Measurements from ENCODE around the gene C3orf33. TPM values are rescaled to one million over a fixed set of nuclear protein-coding genes. Genes with fewer than 3 reads are reported as not detected.

Gene C3orf33
- total and polyA plus RNA-seq, 11 donors: 2.9 to 8.8 (median 5.1) TPM

DNA sequence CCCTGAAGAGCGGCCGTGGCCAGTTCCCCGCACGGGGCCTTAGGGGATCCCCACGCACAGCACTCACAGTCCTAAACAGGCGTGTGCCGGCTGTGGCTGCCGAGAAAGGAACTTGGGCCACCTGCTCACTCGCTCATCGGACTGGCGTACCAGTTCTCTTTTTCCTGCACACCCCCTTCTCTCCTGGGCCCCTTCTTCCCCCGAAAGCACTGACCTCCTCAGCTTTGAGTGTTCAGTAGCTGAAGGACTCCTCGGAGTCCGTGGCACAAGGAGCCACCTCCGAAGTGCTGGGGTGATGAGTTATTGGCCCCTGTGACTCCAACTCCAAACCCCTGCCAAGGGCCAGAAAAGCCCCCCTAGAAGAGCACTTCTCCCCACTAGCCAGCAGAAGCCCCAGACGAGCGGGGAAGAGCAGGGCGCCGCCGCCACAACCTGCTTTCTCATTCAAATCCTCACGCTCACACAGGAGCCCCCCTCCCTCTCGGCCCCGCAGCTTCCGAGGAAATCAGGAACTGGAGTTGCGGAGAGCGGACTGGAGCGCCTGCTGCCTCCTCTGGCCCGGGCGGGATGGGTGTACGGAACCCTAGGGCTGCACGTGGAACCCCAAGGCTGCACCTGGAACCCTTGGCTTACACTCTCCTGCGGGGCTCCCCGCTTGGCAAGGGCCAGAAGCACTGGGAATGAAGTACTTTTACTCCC is 61.3 kb downstream of the C3orf33 start, which contains the start of gene PLCH1:
Gene PLCH1, minus strand, starts transcription at position 446 of the 699 bp plus-strand sequence. CDS start 40,847 bp downstream, outside the sequence.
- H3K4me3 ChIP-seq: peak within 1 kb of the TSS; percentile 37 to 77 (median 62)
- DNase-seq (peak; percentile 47 to 72 (median 53)), ATAC-seq (peak; percentile 79 to 92 (median 89))
- 1% methylated on average over 16 to 33 of the region's 33 CpGs for WGBS, 4 donors
- no peaks in the 10 kb centered on the region for H3K36me3 ChIP-seq
- no peaks in the 10 kb centered on the region for H3K9me3 ChIP-seq
- no peak for TF ChIP-seq POLR2A (IDR thresholded peaks at IDR 0.05)
- TF ChIP-seq, protein P1, sequence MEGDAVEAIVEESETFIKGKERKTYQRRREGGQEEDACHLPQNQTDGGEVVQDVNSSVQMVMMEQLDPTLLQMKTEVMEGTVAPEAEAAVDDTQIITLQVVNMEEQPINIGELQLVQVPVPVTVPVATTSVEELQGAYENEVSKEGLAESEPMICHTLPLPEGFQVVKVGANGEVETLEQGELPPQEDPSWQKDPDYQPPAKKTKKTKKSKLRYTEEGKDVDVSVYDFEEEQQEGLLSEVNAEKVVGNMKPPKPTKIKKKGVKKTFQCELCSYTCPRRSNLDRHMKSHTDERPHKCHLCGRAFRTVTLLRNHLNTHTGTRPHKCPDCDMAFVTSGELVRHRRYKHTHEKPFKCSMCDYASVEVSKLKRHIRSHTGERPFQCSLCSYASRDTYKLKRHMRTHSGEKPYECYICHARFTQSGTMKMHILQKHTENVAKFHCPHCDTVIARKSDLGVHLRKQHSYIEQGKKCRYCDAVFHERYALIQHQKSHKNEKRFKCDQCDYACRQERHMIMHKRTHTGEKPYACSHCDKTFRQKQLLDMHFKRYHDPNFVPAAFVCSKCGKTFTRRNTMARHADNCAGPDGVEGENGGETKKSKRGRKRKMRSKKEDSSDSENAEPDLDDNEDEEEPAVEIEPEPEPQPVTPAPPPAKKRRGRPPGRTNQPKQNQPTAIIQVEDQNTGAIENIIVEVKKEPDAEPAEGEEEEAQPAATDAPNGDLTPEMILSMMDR (IDR thresholded peaks at IDR 0.05): no peak
- H3K27ac ChIP-seq: no peak within 1 kb of the TSS
- H3K4me1 ChIP-seq: peaks cover 0 to 29% (median 5%) of the 10 kb centered on the region in 12 donors
- intact Hi-C loops (cut with DNase I): loop anchor here in 1 of 10 donors (10.0 kb wide), 1 partner anchor 130 kb away; the partner anchor contains the start of gene GMPS
- peaks cover 5 to 47% (median 16%) of the 10 kb centered on the region in 9 donors for H3K27me3 ChIP-seq

DNA sequence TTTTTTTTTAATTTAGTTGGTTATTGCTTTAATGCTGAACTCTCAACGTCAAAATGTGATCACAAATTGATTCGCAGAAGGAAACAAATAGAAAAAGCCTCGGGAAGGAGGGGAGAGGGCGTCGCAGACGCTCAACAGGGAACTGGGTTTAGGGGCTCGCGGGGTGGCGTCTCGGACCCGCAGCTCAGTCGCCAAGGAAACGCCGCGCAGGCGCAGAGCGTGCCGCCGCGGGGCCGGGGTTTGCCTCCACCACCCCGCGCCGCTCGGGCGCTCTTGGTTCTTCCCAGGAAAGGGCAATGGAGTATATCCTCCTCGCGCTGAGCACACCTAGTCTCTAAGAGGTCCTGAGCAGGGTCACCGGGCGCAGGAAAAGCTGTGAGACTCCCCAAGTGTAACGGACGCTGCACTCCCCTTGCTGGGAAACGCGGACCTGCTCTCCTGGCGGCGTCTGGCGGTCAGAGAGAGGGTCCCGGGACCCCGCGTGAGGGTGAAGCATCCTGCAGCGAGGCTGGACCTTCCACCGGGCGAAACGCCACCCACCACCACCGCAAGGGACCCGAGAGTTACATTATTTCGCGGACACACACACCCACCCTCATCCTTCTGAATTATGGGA is 62.0 kb downstream of the C3orf33 start:
- no peaks in the 10 kb centered on the region for H3K36me3 ChIP-seq
- H3K27me3 ChIP-seq: peaks cover 5 to 47% (median 18%) of the 10 kb centered on the region in 9 donors
- no peak overlapping the region for H3K27ac ChIP-seq
- H3K4me3 ChIP-seq: peak overlapping the region; percentile 37 to 77 (median 62)
- peaks cover 0 to 29% (median 5%) of the 10 kb centered on the region in 12 donors for H3K4me1 ChIP-seq
- 0 to 2% (median 1%) methylated on average over 26 to 48 of the region's 48 CpGs for WGBS, 4 donors
- H3K9me3 ChIP-seq: no peaks in the 10 kb centered on the region
- DNase-seq: peak; percentile 14 to 67 (median 39)
- TF ChIP-seq, protein P1 (IDR thresholded peaks at IDR 0.05): no peak
- TF ChIP-seq POLR2A (IDR thresholded peaks at IDR 0.05): no peak
- ATAC-seq: peak; percentile 40 to 81 (median 72)
- intact Hi-C loops (cut with DNase I): loop anchor here in 1 of 10 donors (10.0 kb wide), 1 partner anchor 131 kb away; the partner anchor contains the start of gene GMPS

DNA sequence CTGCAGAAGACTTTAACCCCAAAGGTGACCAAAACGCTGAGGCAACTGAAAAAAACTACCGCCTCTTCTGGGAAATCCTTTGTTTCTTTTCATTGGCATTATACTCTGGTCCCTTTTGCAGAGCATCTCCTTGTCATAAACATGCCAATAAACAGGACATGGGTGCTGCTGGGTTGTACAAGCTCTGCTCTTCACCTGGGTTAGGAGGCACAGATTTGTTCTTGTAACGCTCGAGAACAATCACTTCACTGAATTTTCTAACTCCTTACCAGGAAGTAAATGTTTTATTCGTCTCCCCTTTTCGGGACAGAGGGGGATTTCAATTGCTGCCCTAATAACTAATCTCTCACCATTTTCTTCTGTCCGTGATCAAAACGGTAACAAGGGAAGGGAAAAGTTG is 62.5 kb downstream of the C3orf33 start:
- no peak for ATAC-seq
- no peak for DNase-seq
- WGBS, 4 donors: 15 to 19% (median 17%) methylated on average over 8 of the region's 8 CpGs
- intact Hi-C loops (cut with DNase I): loop anchor here in 1 of 10 donors (10.0 kb wide), 1 partner anchor 131 kb away; the partner anchor contains the start of gene GMPS
- Histone ChIP-seq H3K27me3 (peaks cover 5 to 48% (median 18%) of the 10 kb centered on the region in 9 donors), H3K4me1 (peaks cover 0 to 29% (median 5%) of the 10 kb centered on the region in 12 donors), H3K36me3 (no peaks in the 10 kb centered on the region), H3K27ac (no peak overlapping the region), H3K4me3 (peak overlapping the region; percentile 37 to 77 (median 62)), H3K9me3 (no peaks in the 10 kb centered on the region)
- TF ChIP-seq, protein P1 (IDR thresholded peaks at IDR 0.05): no peak
- TF ChIP-seq POLR2A (IDR thresholded peaks at IDR 0.05): no peak

Data from heart left ventricle (tissue), 16 donors.